NCI-H2107 treated with DMSO at 0.1 percent for 48 hours (cell line): ENCODE measurements around the gene RBMS1.

Experiments
- DNase-seq: peaks from one replicate; lab custom pipeline; 2025; ENCODE audit not compliant: unreplicated experiment; lab: John Stamatoyannopoulos, UW

RBMS1 gene

GRCh38 chr2:160411167-160411566, 82.4 kb downstream of the RBMS1 start:
- DNase-seq, result no peak

- DNase-seq, result no peak
Measured at GRCh38 chr2:160409480-160409879, 84.1 kb downstream of the RBMS1 start.

DNA sequence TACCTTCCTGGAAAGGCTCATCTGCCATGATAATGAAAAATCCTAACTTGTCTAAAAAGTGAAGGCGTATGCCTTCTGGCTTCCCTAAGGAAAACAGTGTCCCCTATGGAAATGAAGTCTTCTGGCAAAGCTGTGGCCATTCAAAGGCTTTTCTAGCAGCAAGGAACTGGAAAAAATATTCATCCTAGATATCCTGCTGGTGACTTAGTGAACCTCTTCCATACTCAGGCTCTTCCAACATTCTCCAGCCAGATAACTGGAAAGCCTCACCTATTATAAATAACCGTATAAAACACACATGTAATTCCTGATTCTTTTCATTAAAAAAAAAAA, 84.7 kb downstream of the RBMS1 start:
- DNase-seq, result no peak

- no peak for DNase-seq
Measured at GRCh38 chr2:160408173-160408958, 85.2 kb downstream of the RBMS1 start.

DNA sequence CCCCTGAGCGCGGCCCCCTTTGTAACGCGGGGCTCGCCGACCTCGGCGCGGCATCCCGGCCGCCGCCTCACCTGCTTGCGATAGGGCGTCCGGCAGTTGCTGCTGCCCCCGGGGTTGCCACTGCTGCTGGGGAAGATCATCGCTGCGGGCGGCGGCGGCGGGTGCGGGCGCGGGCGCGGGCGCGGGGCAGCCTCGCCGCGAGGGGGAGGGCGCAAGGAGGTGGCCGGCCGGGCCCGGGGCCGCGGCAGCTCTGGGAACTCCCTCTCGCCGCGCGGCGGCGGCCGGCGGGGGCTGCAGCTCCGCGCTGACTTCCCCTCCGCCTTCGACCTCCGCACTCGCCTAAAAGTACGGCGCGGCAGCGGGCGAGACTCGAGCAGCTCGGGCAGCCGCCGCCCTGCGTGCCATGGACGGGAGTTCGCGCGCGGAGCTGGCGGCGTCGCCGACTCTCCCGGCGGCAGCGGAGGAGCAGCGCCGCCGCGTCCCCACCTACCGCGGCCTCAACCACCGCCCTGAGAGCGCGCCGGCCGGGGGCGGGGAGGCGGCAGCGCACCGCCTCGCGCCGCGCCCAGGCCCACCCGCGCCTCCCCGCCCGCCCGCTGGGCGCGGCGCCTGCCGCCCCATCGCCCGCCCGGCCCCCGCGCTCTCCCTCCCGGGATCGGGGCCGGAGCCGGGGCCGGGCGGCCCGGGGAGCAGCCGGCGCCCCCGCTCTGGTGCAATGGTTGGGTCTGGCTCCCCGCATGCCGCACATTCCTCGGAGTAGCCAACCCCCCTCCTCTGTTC, 86.0 kb downstream of the RBMS1 start:
- DNase-seq, result no peak

GRCh38 chr2:160406591-160407392, 86.8 kb downstream of the RBMS1 start:
- DNase-seq, result no peak

- DNase-seq, result no peak
Measured at GRCh38 chr2:160405077-160405867, 88.3 kb downstream of the RBMS1 start.

DNA sequence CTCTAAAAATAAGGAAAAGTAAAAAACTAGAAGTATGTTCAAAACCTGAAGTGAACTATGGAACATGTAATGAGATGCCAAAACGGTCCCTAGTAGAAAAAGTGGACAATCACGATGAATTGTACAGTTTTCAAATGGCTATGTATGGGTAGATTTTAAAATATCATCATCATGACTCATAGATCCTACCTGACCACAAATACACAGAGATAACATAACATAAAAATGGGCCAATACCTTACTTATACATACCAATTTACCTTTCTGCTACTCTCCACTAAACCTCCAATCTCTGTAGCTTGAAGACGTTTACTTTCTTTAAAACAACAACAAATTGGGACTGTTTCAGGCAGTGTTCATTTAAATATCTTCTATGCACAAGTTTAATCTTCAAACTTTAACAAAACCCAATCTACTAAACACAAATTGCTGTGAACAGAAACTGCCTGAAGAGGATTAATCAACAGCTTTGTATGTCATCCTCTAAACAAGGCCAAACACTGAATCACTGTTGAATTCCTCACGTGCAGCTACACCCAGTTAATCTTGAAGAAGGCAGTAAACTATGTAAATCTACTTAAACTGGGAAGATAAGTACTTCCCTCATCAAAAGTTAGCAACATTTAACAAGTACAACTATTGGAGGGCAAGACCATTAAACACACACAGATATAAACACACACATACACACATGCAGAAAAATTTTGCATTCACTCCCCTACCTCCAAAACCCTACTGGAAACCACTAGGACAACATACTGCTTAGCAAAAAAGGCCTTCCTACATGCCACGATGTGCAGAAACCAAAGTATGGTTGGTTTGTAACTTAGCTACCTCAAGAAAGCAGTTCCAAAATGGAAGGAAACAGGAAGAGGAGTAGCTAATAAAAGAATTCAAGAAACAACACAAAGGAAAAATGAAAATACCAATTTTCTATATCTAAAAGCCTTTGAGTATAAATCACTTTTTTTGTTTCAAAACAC, 90.3 kb downstream of the RBMS1 start:
- no peak for DNase-seq

GRCh38 chr2:160402501-160402900, 91.1 kb downstream of the RBMS1 start:
- no peak for DNase-seq

DNA sequence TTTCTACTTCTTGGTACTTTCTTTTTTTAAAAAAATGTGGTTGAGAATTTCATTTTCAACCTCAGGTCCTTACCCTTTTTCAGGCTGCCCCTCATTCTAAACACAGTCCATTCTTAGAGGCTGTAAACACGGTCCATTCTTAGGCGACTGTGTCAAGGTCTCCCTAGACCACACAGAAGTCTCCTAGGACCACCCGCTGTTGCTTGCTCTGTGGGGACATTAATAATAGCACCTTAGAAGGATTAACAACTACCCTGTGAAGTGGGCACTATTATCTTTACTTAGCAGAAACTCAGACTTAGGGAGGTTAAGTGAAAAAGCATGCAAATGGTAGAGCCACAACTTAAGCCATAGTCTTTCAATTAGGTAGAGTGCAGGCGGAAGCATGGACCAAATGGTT, 91.7 kb downstream of the RBMS1 start:
- DNase-seq, result no peak

DNA sequence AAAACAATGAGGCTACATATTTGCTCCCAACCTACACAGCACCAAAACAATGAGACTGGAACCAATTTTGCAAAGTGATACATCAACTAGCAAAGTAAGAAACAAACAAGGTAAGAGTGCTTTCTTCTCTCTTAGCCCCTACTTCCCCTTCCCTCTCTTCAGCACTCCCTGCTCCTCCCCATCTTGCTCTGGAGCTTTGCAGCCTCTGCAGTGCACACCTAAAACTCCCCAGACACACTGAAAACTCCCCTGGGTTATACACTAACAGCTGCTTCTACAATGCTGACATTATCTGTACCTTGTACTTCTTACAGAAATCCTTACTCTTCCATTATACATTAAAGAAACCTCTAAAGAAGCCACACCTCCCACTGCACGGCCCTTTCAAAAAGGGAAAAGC, 93.7 kb downstream of the RBMS1 start:
- no peak for DNase-seq

- DNase-seq, result no peak
Measured at GRCh38 chr2:160397530-160397865, 96.1 kb downstream of the RBMS1 start.

DNA sequence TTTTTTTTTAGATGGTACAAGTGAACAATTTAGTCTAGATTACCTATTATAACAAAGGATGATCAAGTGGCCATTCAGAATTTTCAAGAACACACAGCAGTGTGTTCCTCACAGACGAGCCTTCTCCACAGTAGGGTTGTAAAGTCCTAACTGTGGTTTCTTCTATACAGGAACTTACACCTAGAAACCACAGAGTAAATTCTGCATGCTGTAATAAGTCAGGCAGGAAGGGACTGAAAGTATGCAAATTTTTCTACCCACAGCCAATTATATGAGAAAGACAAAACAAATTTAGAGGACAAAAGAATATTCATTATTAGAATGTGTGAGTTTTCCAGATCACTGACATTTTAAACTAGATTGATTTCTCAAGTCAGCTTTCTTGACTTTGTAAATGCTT, 99.5 kb downstream of the RBMS1 start:
- DNase-seq, result no peak

- no peak for DNase-seq
Measured at GRCh38 chr2:160392201-160392600, 101.4 kb downstream of the RBMS1 start.

DNA sequence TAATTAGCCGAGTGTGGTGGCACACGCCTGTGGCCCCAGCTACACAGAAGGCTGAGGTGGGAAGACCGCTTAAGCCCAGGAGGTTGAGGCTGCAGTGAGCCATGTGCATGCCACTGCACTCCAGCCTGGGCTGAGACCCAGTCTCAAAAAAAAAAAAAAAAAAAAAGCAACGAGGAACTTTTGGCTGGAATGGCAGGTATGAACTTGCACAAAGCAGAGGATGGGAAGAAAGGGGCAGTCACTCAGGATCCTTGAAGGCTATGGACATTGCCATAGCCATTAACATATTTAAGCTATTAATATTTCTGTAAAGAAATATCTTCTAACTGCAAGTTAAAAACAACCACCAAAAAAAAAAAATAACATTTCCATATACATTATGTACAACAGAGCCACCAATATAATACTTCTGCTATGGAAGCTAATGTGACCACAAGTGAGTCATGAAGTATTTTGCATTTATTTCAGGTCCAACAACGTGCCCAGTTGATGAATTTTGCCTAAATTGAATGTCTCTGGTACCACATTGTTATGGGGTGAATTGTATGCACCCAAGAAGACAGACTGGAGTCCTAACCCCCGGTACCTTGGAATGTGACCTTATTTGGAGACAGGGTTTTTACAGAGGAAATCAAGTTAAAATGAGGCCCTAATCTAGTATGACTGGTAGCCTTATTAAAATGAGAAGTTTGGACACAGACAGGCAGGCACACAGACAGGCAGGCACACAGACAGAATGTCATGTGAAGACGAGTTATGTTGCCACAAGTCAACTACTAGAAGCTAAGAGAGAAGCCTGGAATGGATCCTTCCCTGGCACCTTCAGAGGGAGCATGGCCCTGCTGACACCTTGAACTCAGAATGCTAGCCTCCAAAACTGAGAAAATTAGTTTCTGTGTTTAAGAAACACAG, 102.8 kb downstream of the RBMS1 start:
- no peak for DNase-seq

- no peak for DNase-seq
Measured at GRCh38 chr2:160389875-160390274, 103.7 kb downstream of the RBMS1 start.

DNA sequence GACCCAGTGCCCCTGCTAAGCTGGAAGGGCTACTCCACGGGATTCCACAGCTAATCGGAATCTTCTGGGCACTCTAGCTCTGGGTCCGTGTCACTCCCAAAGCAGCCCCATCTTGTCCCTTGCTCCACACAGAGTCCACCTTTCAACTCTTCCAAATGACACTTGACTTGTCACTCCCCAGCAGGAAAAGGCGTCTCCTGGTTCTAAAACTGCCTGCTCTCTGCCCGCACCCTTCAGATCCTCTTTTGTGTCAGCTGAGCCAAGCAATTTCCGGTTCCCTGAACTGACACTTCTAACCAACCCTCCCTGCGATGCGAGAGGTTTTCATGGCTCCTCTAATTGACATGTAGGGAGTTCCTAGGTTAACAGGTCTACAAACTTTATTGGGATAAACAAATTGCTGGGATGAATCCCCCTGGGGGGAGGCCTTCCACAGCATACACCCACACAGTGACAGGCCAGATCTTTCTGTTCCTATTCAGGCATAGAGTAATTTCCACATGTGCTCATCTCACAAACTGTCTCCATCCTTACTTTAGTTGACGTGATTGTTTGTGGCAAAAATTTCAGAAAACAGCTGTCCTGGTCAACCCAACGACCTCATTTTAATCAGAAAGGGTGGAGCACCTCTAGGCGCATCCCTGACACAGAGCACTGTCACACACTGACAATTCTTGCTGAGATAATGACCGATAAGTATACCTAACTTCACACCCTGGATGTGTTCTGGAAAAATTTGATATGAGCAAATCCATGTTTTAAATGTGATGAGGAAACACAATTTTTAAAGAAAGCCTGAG, 104.9 kb downstream of the RBMS1 start:
- no peak for DNase-seq
